ENCODE measurements around the gene MAPK10.

The MAPK10 gene

DNA sequence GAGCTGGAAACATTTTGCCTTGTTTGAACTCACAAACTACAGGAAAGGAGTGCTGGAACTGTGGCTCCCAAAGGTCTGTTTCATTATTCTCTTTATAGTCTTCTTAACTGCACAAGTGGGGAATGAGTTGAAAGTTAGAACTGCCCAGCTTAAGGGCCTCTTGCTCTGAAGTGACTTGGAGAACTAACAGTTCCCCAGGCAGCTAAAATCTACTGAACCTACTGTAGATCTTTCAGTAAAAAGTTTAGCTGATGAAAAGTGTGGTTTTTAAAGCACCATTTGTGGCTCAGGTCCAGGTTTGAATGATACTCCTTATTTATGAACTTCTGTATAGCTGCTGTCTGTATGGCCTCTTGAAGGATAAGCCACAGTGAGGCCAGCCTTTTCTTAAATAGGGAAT lies 353.8 kb downstream of the MAPK10 start:
- TF ChIP-seq, protein P1, sequence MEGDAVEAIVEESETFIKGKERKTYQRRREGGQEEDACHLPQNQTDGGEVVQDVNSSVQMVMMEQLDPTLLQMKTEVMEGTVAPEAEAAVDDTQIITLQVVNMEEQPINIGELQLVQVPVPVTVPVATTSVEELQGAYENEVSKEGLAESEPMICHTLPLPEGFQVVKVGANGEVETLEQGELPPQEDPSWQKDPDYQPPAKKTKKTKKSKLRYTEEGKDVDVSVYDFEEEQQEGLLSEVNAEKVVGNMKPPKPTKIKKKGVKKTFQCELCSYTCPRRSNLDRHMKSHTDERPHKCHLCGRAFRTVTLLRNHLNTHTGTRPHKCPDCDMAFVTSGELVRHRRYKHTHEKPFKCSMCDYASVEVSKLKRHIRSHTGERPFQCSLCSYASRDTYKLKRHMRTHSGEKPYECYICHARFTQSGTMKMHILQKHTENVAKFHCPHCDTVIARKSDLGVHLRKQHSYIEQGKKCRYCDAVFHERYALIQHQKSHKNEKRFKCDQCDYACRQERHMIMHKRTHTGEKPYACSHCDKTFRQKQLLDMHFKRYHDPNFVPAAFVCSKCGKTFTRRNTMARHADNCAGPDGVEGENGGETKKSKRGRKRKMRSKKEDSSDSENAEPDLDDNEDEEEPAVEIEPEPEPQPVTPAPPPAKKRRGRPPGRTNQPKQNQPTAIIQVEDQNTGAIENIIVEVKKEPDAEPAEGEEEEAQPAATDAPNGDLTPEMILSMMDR (IDR thresholded peaks at IDR 0.05; ENCODE audit: extremely low read depth, missing control alignments): no peak
- no peak for DNase-seq (ENCODE audit: low spot score)

DNA sequence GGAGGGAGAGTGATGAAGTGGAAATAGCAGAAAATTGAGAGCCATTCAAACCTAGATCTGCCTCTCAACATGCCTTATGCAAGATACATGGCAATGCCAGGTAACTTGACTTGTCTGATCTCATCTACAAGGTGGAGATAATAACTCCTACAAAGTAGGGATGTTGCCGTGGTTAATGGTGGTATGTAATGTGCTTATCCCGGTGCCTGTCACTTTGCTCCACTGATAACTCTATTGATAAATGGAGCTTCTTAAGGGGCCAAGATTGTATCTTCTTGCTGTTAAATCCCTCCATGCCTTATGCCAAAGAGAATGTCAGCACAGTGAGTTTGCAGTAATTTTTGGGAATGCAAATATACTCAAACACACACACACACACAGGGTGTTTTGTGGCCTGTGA lies 355.8 kb downstream of the MAPK10 start:
- DNase-seq (ENCODE audit: low spot score): no peak
- TF ChIP-seq, protein P1 (IDR thresholded peaks at IDR 0.05; ENCODE audit: extremely low read depth, missing control alignments): no peak

DNA sequence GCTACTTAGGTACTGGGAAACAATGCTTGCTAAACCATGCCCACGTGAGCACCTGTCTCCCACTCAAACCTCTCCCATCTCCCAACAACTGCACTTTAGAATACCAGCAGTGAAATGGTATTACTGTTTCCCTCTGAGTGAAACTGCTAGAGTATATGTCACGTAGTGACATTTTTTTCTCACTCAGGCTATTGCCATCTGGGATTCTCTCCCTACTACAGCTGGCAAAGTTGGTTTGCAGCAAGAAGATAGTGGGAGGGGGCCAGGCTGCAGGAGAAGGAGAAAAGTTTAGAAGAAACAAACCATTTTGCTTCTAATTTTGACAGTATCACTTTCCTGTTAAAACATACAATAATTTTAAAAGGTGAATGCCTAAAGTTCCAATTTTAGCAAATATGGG lies 358.3 kb downstream of the MAPK10 start:
- TF ChIP-seq, protein P1 (IDR thresholded peaks at IDR 0.05; ENCODE audit: extremely low read depth, missing control alignments): no peak
- DNase-seq (ENCODE audit: low spot score): no peak

GRCh38 chr4:85995361-85995760 lies 364.5 kb downstream of the MAPK10 start:
- TF ChIP-seq, protein P1 (IDR thresholded peaks at IDR 0.05; ENCODE audit: extremely low read depth, missing control alignments): no peak
- DNase-seq (ENCODE audit: low spot score): no peak

GRCh38 chr4:85994576-85994975 lies 365.3 kb downstream of the MAPK10 start:
- DNase-seq (ENCODE audit: low spot score): no peak
- TF ChIP-seq, protein P1 (IDR thresholded peaks at IDR 0.05; ENCODE audit: extremely low read depth, missing control alignments): no peak

GRCh38 chr4:85993641-85994040 lies 366.2 kb downstream of the MAPK10 start:
- TF ChIP-seq, protein P1 (IDR thresholded peaks at IDR 0.05; ENCODE audit: extremely low read depth, missing control alignments): no peak
- no peak for DNase-seq (ENCODE audit: low spot score)

- no peak for DNase-seq (ENCODE audit: low spot score)
- TF ChIP-seq, protein P1 (IDR thresholded peaks at IDR 0.05; ENCODE audit: extremely low read depth, missing control alignments): no peak
Observed at GRCh38 chr4:85986266-85986665, 373.6 kb downstream of the MAPK10 start.
